Measurements from ENCODE around the gene CNN1.

The CNN1 gene

GRCh38 chr19:11505504-11506100, 33.0 kb upstream of the CNN1 start, which contains the start of gene ZNF653:
ZNF653 (minus strand) TSS chr19:11505839; CDS start chr19:11505786, 53 bp downstream.
- H3K9ac ChIP-seq (ENCODE audit: low read depth, low read length) = peak within 1 kb of the TSS; percentile 92
- peak within 1 kb of the TSS; percentile 97 for H3K4me3 ChIP-seq (ENCODE audit: low read length)
- H3K36me3 ChIP-seq (ENCODE audit: insufficient read depth, low read length) = no peaks in the 10 kb centered on the region
- peak within 1 kb of the TSS; percentile 99 for H3K4me2 ChIP-seq (ENCODE audit: low read length)
- peaks cover 12% of the 10 kb centered on the region for H3K4me1 ChIP-seq (ENCODE audit: control insufficient read depth, insufficient read depth, low read length)
- no peaks in the 10 kb centered on the region for H3K27me3 ChIP-seq (ENCODE audit: control insufficient read depth, insufficient read depth, low read length)
- H3K9me3 ChIP-seq (replicated peaks; ENCODE audit: low read length) = no peaks in the 10 kb centered on the region

GRCh38 chr19:11506101-11506555, 32.5 kb upstream of the CNN1 start:
- no peaks in the 10 kb centered on the region for H3K27me3 ChIP-seq (ENCODE audit: control insufficient read depth, insufficient read depth, low read length)
- H3K4me2 ChIP-seq (ENCODE audit: low read length) = peak overlapping the region; percentile 99
- no peaks in the 10 kb centered on the region for H3K36me3 ChIP-seq (ENCODE audit: insufficient read depth, low read length)
- peak overlapping the region; percentile 92 for H3K9ac ChIP-seq (ENCODE audit: low read depth, low read length)
- H3K4me3 ChIP-seq (ENCODE audit: low read length) = peak overlapping the region; percentile 97
- no peaks in the 10 kb centered on the region for H3K9me3 ChIP-seq (replicated peaks; ENCODE audit: low read length)
- peaks cover 12% of the 10 kb centered on the region for H3K4me1 ChIP-seq (ENCODE audit: control insufficient read depth, insufficient read depth, low read length)

GRCh38 chr19:11506967-11507366, 31.7 kb upstream of the CNN1 start:
- no peak overlapping the region for H3K4me3 ChIP-seq (ENCODE audit: low read length)
- H3K4me1 ChIP-seq (ENCODE audit: control insufficient read depth, insufficient read depth, low read length) = peaks cover 12% of the 10 kb centered on the region
- peak overlapping the region; percentile 25 for H3K4me2 ChIP-seq (ENCODE audit: low read length)
- no peak overlapping the region for H3K9ac ChIP-seq (ENCODE audit: low read depth, low read length)
- no peaks in the 10 kb centered on the region for H3K27me3 ChIP-seq (ENCODE audit: control insufficient read depth, insufficient read depth, low read length)
- no peaks in the 10 kb centered on the region for H3K36me3 ChIP-seq (ENCODE audit: insufficient read depth, low read length)
- no peaks in the 10 kb centered on the region for H3K9me3 ChIP-seq (replicated peaks; ENCODE audit: low read length)

- Histone ChIP-seq H3K27me3 (ENCODE audit: control insufficient read depth, insufficient read depth, low read length) (no peaks in the 10 kb centered on the region), H3K4me1 (ENCODE audit: control insufficient read depth, insufficient read depth, low read length) (peaks cover 12% of the 10 kb centered on the region), H3K4me2 (ENCODE audit: low read length) (no peak overlapping the region), H3K9me3 (replicated peaks; ENCODE audit: low read length) (no peaks in the 10 kb centered on the region), H3K9ac (ENCODE audit: low read depth, low read length) (no peak overlapping the region), H3K36me3 (ENCODE audit: insufficient read depth, low read length) (no peaks in the 10 kb centered on the region), H3K4me3 (ENCODE audit: low read length) (no peak overlapping the region)
These were observed 31.1 kb upstream of the CNN1 start for GRCh38 chr19:11507370-11508078.

- no peak overlapping the region for H3K4me2 ChIP-seq (ENCODE audit: low read length)
- peaks cover 6% of the 10 kb centered on the region for H3K4me1 ChIP-seq (ENCODE audit: control insufficient read depth, insufficient read depth, low read length)
- no peak overlapping the region for H3K9ac ChIP-seq (ENCODE audit: low read depth, low read length)
- H3K4me3 ChIP-seq (ENCODE audit: low read length) = no peak overlapping the region
- no peaks in the 10 kb centered on the region for H3K27me3 ChIP-seq (ENCODE audit: control insufficient read depth, insufficient read depth, low read length)
- no peaks in the 10 kb centered on the region for H3K36me3 ChIP-seq (ENCODE audit: insufficient read depth, low read length)
- no peaks in the 10 kb centered on the region for H3K9me3 ChIP-seq (replicated peaks; ENCODE audit: low read length)
These were observed 28.2 kb upstream of the CNN1 start for GRCh38 chr19:11510444-11510843.

- no peaks in the 10 kb centered on the region for H3K9me3 ChIP-seq (replicated peaks; ENCODE audit: low read length)
- H3K27me3 ChIP-seq (ENCODE audit: control insufficient read depth, insufficient read depth, low read length) = no peaks in the 10 kb centered on the region
- H3K4me1 ChIP-seq (ENCODE audit: control insufficient read depth, insufficient read depth, low read length) = no peaks in the 10 kb centered on the region
- no peak overlapping the region for H3K9ac ChIP-seq (ENCODE audit: low read depth, low read length)
- H3K4me3 ChIP-seq (ENCODE audit: low read length) = no peak overlapping the region
- H3K36me3 ChIP-seq (ENCODE audit: insufficient read depth, low read length) = no peaks in the 10 kb centered on the region
- H3K4me2 ChIP-seq (ENCODE audit: low read length) = no peak overlapping the region
These were observed 24.7 kb upstream of the CNN1 start for GRCh38 chr19:11513946-11514345.

- no peak overlapping the region for H3K4me3 ChIP-seq (ENCODE audit: low read length)
- H3K9me3 ChIP-seq (replicated peaks; ENCODE audit: low read length) = no peaks in the 10 kb centered on the region
- no peaks in the 10 kb centered on the region for H3K27me3 ChIP-seq (ENCODE audit: control insufficient read depth, insufficient read depth, low read length)
- H3K9ac ChIP-seq (ENCODE audit: low read depth, low read length) = no peak overlapping the region
- H3K36me3 ChIP-seq (ENCODE audit: insufficient read depth, low read length) = no peaks in the 10 kb centered on the region
- H3K4me1 ChIP-seq (ENCODE audit: control insufficient read depth, insufficient read depth, low read length) = no peaks in the 10 kb centered on the region
- H3K4me2 ChIP-seq (ENCODE audit: low read length) = no peak overlapping the region
These were observed 19.5 kb upstream of the CNN1 start for GRCh38 chr19:11519138-11519537.

GRCh38 chr19:11528551-11529341, 9.9 kb upstream of the CNN1 start, which contains the start of gene ECSIT:
ECSIT (minus strand) TSS chr19:11529134; CDS start chr19:11519170, 9,964 bp downstream.
- Histone ChIP-seq H3K4me1 (ENCODE audit: control insufficient read depth, insufficient read depth, low read length) (peaks cover 21% of the 10 kb centered on the region), H3K27me3 (ENCODE audit: control insufficient read depth, insufficient read depth, low read length) (no peaks in the 10 kb centered on the region), H3K9ac (ENCODE audit: low read depth, low read length) (peak within 1 kb of the TSS; percentile 81), H3K4me3 (ENCODE audit: low read length) (peak within 1 kb of the TSS; percentile 80), H3K4me2 (ENCODE audit: low read length) (peak within 1 kb of the TSS; percentile 81), H3K36me3 (ENCODE audit: insufficient read depth, low read length) (no peaks in the 10 kb centered on the region), H3K9me3 (replicated peaks; ENCODE audit: low read length) (no peaks in the 10 kb centered on the region)

- no peaks in the 10 kb centered on the region for H3K27me3 ChIP-seq (ENCODE audit: control insufficient read depth, insufficient read depth, low read length)
- H3K4me2 ChIP-seq (ENCODE audit: low read length) = no peak overlapping the region
- no peak overlapping the region for H3K4me3 ChIP-seq (ENCODE audit: low read length)
- H3K9ac ChIP-seq (ENCODE audit: low read depth, low read length) = no peak overlapping the region
- peaks cover 22% of the 10 kb centered on the region for H3K4me1 ChIP-seq (ENCODE audit: control insufficient read depth, insufficient read depth, low read length)
- no peaks in the 10 kb centered on the region for H3K36me3 ChIP-seq (ENCODE audit: insufficient read depth, low read length)
- H3K9me3 ChIP-seq (replicated peaks; ENCODE audit: low read length) = no peaks in the 10 kb centered on the region
These were observed 8.2 kb upstream of the CNN1 start for GRCh38 chr19:11530432-11530831.

- no peaks in the 10 kb centered on the region for H3K36me3 ChIP-seq (ENCODE audit: insufficient read depth, low read length)
- peaks cover 9% of the 10 kb centered on the region for H3K27me3 ChIP-seq (ENCODE audit: control insufficient read depth, insufficient read depth, low read length)
- peaks cover 22% of the 10 kb centered on the region for H3K4me1 ChIP-seq (ENCODE audit: control insufficient read depth, insufficient read depth, low read length)
- H3K4me2 ChIP-seq (ENCODE audit: low read length) = no peak overlapping the region
- no peaks in the 10 kb centered on the region for H3K9me3 ChIP-seq (replicated peaks; ENCODE audit: low read length)
- H3K9ac ChIP-seq (ENCODE audit: low read depth, low read length) = no peak overlapping the region
- no peak overlapping the region for H3K4me3 ChIP-seq (ENCODE audit: low read length)
These were observed 4.1 kb upstream of the CNN1 start for GRCh38 chr19:11534538-11534937.

GRCh38 chr19:11534948-11535347, 3.7 kb upstream of the CNN1 start:
- no peaks in the 10 kb centered on the region for H3K36me3 ChIP-seq (ENCODE audit: insufficient read depth, low read length)
- H3K27me3 ChIP-seq (ENCODE audit: control insufficient read depth, insufficient read depth, low read length) = peaks cover 10% of the 10 kb centered on the region
- no peaks in the 10 kb centered on the region for H3K9me3 ChIP-seq (replicated peaks; ENCODE audit: low read length)
- peaks cover 22% of the 10 kb centered on the region for H3K4me1 ChIP-seq (ENCODE audit: control insufficient read depth, insufficient read depth, low read length)
- no peak overlapping the region for H3K9ac ChIP-seq (ENCODE audit: low read depth, low read length)
- H3K4me3 ChIP-seq (ENCODE audit: low read length) = no peak overlapping the region
- no peak overlapping the region for H3K4me2 ChIP-seq (ENCODE audit: low read length)
